SK-MEL-5 (cell line): ENCODE results near the gene CCL15. TPM values are rescaled to one million over a fixed set of nuclear protein-coding genes. Genes with fewer than 3 reads are reported as not detected.
A peak's percentile ranks its signal among the peaks of the same experiment; 100 is the strongest.

Experiments
- DNase-seq: peaks from one replicate; pipeline ENCODE4 v3.0.0-alpha.2; 2016; ENCODE audit warnings: low read depth, low spot score
- in situ Hi-C: cut with HindIII; loops from 2 replicates; pipeline ENCODE4 v1.10.0; 2016; ENCODE audit warnings: low sequenced_read_pairs, high pct_unique_total_duplicates, low pct_unique_long_range_greater_than_20kb
- total RNA-seq: library from RNA; depleted of rRNA; stranded (reverse); fragments of >200 nt; shearing (Covaris generic); gene quantifications from 2 replicates; pipeline ENCODE4 v1.2.3, GENCODE V29; 2014; rRNA removed

Gene CCL15
- total RNA-seq, 1 experiment from 2014 or later: not detected

GRCh38 chr17:35969558-35970380 is 31.6 kb downstream of the CCL15 start:
- in situ Hi-C loops: no loop called here

GRCh38 chr17:35968520-35969054 is 32.8 kb downstream of the CCL15 start:
- in situ Hi-C loops: no loop called here
- DNase-seq: no peak

More at GRCh38 chr17:35969558-35970380, 31.6 kb downstream of the CCL15 start:
- DNase-seq: peak; percentile 86

- in situ Hi-C loops: no loop called here
- no peak for DNase-seq
Observed at GRCh38 chr17:35965272-35965671, 36.1 kb downstream of the CCL15 start.

GRCh38 chr17:35963663-35964062 is 37.7 kb downstream of the CCL15 start:
- no peak for DNase-seq
- in situ Hi-C loops: no loop called here

GRCh38 chr17:35953720-35954119 is 47.6 kb downstream of the CCL15 start:
- no peak for DNase-seq
- in situ Hi-C loops: no loop called here

GRCh38 chr17:35949401-35949800 is 52.0 kb downstream of the CCL15 start:
- DNase-seq: no peak
- in situ Hi-C loops: no loop called here

GRCh38 chr17:35948092-35948491 is 53.3 kb downstream of the CCL15 start:
- DNase-seq: no peak
- in situ Hi-C loops: no loop called here

Other genes with a start within 250 kb of the CCL15 start
- not detected in 2 replicates for gene GAS2L2, start 248.3 kb downstream of the CCL15 start, total RNA-seq
- gene C17orf50, start 240.7 kb downstream of the CCL15 start, total RNA-seq: not detected in 2 replicates
- gene MMP28, start 205.9 kb downstream of the CCL15 start, total RNA-seq: not detected in 2 replicates
- gene TAF15, start 192.1 kb downstream of the CCL15 start, total RNA-seq: 17.4 and 18.7 TPM in 2 replicates
- gene HEATR9, start 132.7 kb downstream of the CCL15 start, total RNA-seq: not detected in 2 replicates
- gene CCL5, start 121.2 kb downstream of the CCL15 start, total RNA-seq: 0.29 TPM in 1 of 2 replicates, not detected in the other
- 0.40 and 0.45 TPM in 2 replicates for gene RDM1, start 70.8 kb downstream of the CCL15 start, total RNA-seq
- not detected in 2 replicates for gene LYZL6, start 57.8 kb downstream of the CCL15 start, total RNA-seq
- not detected in 2 replicates for gene CCL16, start 20.1 kb downstream of the CCL15 start, total RNA-seq
- gene CCL14, start 14.8 kb downstream of the CCL15 start, total RNA-seq: not detected in 2 replicates
- not detected in 2 replicates for gene CCL23, start 16.4 kb upstream of the CCL15 start, total RNA-seq
- gene CCL18, start 62.7 kb upstream of the CCL15 start, total RNA-seq: 0.64 and 0.82 TPM in 2 replicates
- gene CCL3, start 88.6 kb upstream of the CCL15 start, total RNA-seq: 0.26 TPM in 1 of 2 replicates, not detected in the other
- gene CCL4, start 102.3 kb upstream of the CCL15 start, total RNA-seq: not detected in 2 replicates
- 0.74 TPM in 1 of 2 replicates, not detected in the other for gene TBC1D3B, start 175.1 kb upstream of the CCL15 start, total RNA-seq
- not detected in 2 replicates for gene CCL3L1, start 195.2 kb upstream of the CCL15 start, total RNA-seq
- gene CCL4L2, start 209.5 kb upstream of the CCL15 start, total RNA-seq: not detected in 2 replicates